HepG2 (cell line): Measurements from ENCODE around the gene PFKM. TPM values are rescaled to one million over a fixed set of nuclear protein-coding genes. Genes with fewer than 3 reads are reported as not detected.
A peak's percentile ranks its signal among the peaks of the same experiment; 100 is the strongest.

ENCODE experiments used
- ATAC-seq: fragments of 200-7000 bp; cut with Tn5 transposase; 3 replicates; pipeline ENCODE4 v1.9.1; 2020; ENCODE audit warnings: mild to moderate bottlenecking, moderate library complexity
- BruUV-seq: library from RNA; stranded (reverse); fragments of 400-500 nt; replicated peaks from 2 replicates; lab custom pipeline; 2021; lab: Mats Ljungman, UMichigan
- CTCF ChIA-PET: fragments of 300-600 bp; formaldehyde crosslinking; extraction: SDS; loops from one replicate; lab custom pipeline; 2021; ENCODE audit warnings: low total read pairs, inconsistent platforms, low intra/inter-chr PET ratio; lab: Yijun Ruan, JAX
- POLR2A ChIA-PET: fragments of 350-600 bp; sonication (Branson Sonifier 250); formaldehyde crosslinking; loops from one replicate; lab custom pipeline; 2020; ENCODE audit warnings: antibody characterized with exemption, inconsistent platforms; lab: Yijun Ruan, JAX
- DNase-seq: peaks from one replicate; pipeline ENCODE4 v3.0.0-alpha.2; 2015; ENCODE audit warnings: low spot score
- FAIRE-seq: peaks from 3 replicates; lab custom pipeline; 2011; peaks lifted over from hg19 to GRCh38; lab: Jason Lieb, UNC
- H2AFZ ChIP-seq: one replicate; pipeline ENCODE4 v1.6.1; 2011; ENCODE audit warnings: low read length, inconsistent platforms
- H3K27ac ChIP-seq: fragments of 300-600 bp; 3 replicates; pipeline ENCODE4 v1.8.0; 2011; ENCODE audit warnings: mixed run types, mild to moderate bottlenecking, mixed read lengths, low read length, inconsistent platforms; ENCODE audit not compliant: insufficient read depth; ENCODE audit errors: extremely low read length
- H3K27me3 ChIP-seq, 2 experiments: fragments of 200-600 bp in 1 of 2; 2 replicates in 1 of 2; 3 replicates in 1 of 2; pipeline versions ENCODE4 v1.6.0 to v1.8.0; 2011; ENCODE audit warnings: low read length in 2 of 2, mild to moderate bottlenecking in 2 of 2, moderate library complexity in 2 of 2, inconsistent platforms in 1 of 2; ENCODE audit not compliant: insufficient read depth in 2 of 2, control insufficient read depth in 1 of 2
- H3K36me3 ChIP-seq, 2 experiments: fragments of 200-600 bp in 1 of 2; replicated peaks in 1 of 2; 2 replicates in 1 of 2; 3 replicates in 1 of 2; pipeline versions ENCODE4 v1.5.1 to v1.8.0; 2011; ENCODE audit warnings: low read length in 2 of 2, inconsistent platforms in 1 of 2; ENCODE audit not compliant: insufficient read depth in 2 of 2, control insufficient read depth in 1 of 2
- H3K4me1 ChIP-seq: 2 replicates; pipeline ENCODE4 v1.5.1; 2012; ENCODE audit warnings: low read length, inconsistent platforms; ENCODE audit not compliant: insufficient read depth
- H3K4me2 ChIP-seq: 2 replicates; pipeline ENCODE4 v1.6.0; 2011; ENCODE audit warnings: low read depth, low read length, inconsistent platforms
- H3K4me3 ChIP-seq, 3 experiments: fragments of 200-600 bp in 1 of 3; sonication (generic), shearing (Covaris generic) in 1 of 3; replicated peaks in 1 of 3; 2 replicates each; pipeline ENCODE4 v1.5.1; 2011 to 2016; ENCODE audit warnings: low read length in 3 of 3, inconsistent platforms in 2 of 3, low read depth in 2 of 3, mild to moderate bottlenecking in 2 of 3, control low read depth in 1 of 3, mixed read lengths in 1 of 3; ENCODE audit not compliant: insufficient read depth in 1 of 3
- H3K79me2 ChIP-seq: one replicate; pipeline ENCODE4 v1.6.1; 2011; ENCODE audit warnings: low read length, inconsistent platforms; ENCODE audit not compliant: insufficient read depth
- H3K9ac ChIP-seq: 2 replicates; pipeline ENCODE4 v1.6.0; 2011; ENCODE audit warnings: mild to moderate bottlenecking, low read depth, low read length, inconsistent platforms; ENCODE audit not compliant: insufficient read depth
- H3K9me3 ChIP-seq: 2 replicates; pipeline ENCODE4 v1.5.1; 2012; ENCODE audit warnings: mild to moderate bottlenecking, low read length
- H4K20me1 ChIP-seq: 2 replicates; pipeline ENCODE4 v1.6.0; 2011; ENCODE audit warnings: inconsistent platforms, mild to moderate bottlenecking, low read length, moderate library complexity; ENCODE audit not compliant: insufficient read depth
- CREB1 ChIP-seq, 2 experiments: fragments of 450-650 bp in 1 of 2; IDR thresholded peaks; 2 replicates each; pipeline ENCODE4 v1.6.1; 2016 to 2017; ENCODE audit warnings: control low read depth in 1 of 2, mild to moderate bottlenecking in 1 of 2, missing compliant biosample characterization in 1 of 2, missing genetic modification characterization in 1 of 2
- U2AF2 ChIP-seq: fragments of 200-400 bp; formaldehyde crosslinking; IDR thresholded peaks from 2 replicates; pipeline ENCODE4 v1.6.1; 2017; ENCODE audit warnings: low read depth, mild to moderate bottlenecking, low read length
- ZMYM2 ChIP-seq: sonication (generic); formaldehyde crosslinking; IDR thresholded peaks from 2 replicates; pipeline ENCODE4 v1.8.0; 2022; ENCODE audit warnings: mild to moderate bottlenecking, missing genetic modification reagents
- ZNF674 ChIP-seq: sonication (generic); formaldehyde crosslinking; IDR thresholded peaks from 2 replicates; pipeline ENCODE4 v1.5.0; 2020; ENCODE audit warnings: low read depth, mild to moderate bottlenecking, missing genetic modification reagents
- WGBS: methylation state at CpG from one replicate; pipeline ENCODE4 v1.1.6; 2017; ENCODE audit warnings: low lambda C conversion rate; 5-methylcytosine and 5-hydroxymethylcytosine counted together
- in situ Hi-C: cut with HindIII; loops from 2 replicates; pipeline ENCODE4 v1.10.0; 2017; ENCODE audit warnings: low pct_unique_long_range_greater_than_20kb; ENCODE audit not compliant: extremely low pct_ligation_motif_present
- intact Hi-C: fragments of 100-400 bp; cut with micrococcal nuclease; formaldehyde crosslinking; loops from one replicate; pipeline ENCODE4 v1.10.0; 2022; ENCODE audit not compliant: unreplicated experiment
- microRNA-seq: library from miRNA; unstranded; fragments of <30 nt; microRNA quantifications from one replicate; pipeline ENCODE4, GENCODE V29; 2020
- polyA plus RNA-seq, 8 experiments: library from polyadenylated mRNA; depleted of rRNA in 3 of 8; stranded (reverse) in 7 of 8; unstranded in 1 of 8; fragments of >200 nt; fragmentation: Illumina TruSeq in 4 of 8; extraction: Trizol in 4 of 8; gene quantifications; 2 replicates each; pipeline versions ENCODE4 v1.2.1 to v1.2.3, GENCODE V29; 2011 to 2016; ENCODE audit warnings: low read depth in 4 of 8, missing spikeins in 1 of 8, mixed read lengths in 1 of 8; ENCODE audit not compliant: insufficient read depth in 1 of 8
- small RNA-seq, 3 experiments: library from RNA; depleted of rRNA; stranded (forward); fragments of <200 nt; gene quantifications; one replicate each; pipeline ENCODE3, GENCODE V24; 2012; ENCODE audit warnings: low read depth in 2 of 3, low replicate concordance in 1 of 3; ENCODE audit not compliant: insufficient read length in 3 of 3, insufficient read depth in 2 of 3
- total RNA-seq, 5 experiments: library from RNA; depleted of rRNA; stranded (reverse); fragments of >200 nt; fragmentation: Illumina TruSeq; extraction: Trizol; gene quantifications; 2 replicates each; pipeline ENCODE4 v1.2.3, GENCODE V29; 2016; ENCODE audit warnings: low read depth in 1 of 5

Gene PFKM
- total and polyA plus RNA-seq, 2 of the 13 experiments (the other 11 are each of a cell fraction or from before 2014, with no cell fraction given): 1.9 to 2.4 TPM

DNA sequence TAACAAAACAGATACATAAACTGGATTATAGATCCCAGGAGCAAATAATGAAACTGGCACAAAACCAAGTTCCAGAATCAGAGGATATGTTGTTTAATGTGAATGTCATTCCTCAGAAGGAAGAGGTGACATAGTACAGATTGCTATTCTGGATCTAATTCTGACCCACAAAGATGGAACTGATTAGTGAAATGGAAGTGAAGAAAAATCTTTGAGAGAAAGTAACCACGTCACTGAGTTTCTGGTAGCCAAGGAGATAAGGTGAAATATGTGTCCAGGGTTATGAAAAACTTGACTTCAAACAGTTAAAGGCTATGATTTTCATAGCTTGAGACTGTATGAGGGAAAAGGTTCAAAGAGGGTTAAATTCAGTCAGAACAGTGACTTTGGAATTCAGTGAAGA lies 75.6 kb downstream of the PFKM start:
- Histone ChIP-seq H3K4me2 (no peak overlapping the region), H3K4me1 (no peaks in the 10 kb centered on the region)
- intact Hi-C loops: no loop called here

More for the DNA sequence above, 75.6 kb downstream of the PFKM start:
- no peak for DNase-seq
- BruUV-seq: no TSS peak
- no peak overlapping the region for H3K4me3 ChIP-seq
- no peaks in the 10 kb centered on the region for H3K9me3 ChIP-seq
- no peak overlapping the region for H3K9ac ChIP-seq
- ATAC-seq: no peak
- H3K79me2 ChIP-seq: no peaks in the 10 kb centered on the region
- no peak overlapping the region for H3K27ac ChIP-seq
- in situ Hi-C loops: no loop called here
- CTCF ChIA-PET: no interaction called here
- 13% methylated on average over 1 of the region's 1 CpG for WGBS
- FAIRE-seq: no peak
- H3K36me3 ChIP-seq: no peaks in the 10 kb centered on the region
- H2AFZ ChIP-seq: no peak overlapping the region
- H4K20me1 ChIP-seq: no peaks in the 10 kb centered on the region
- POLR2A ChIA-PET: no interaction called here
- no peak for TF ChIP-seq ZMYM2 (CRISPR knock-in tag)
- no peak for TF ChIP-seq U2AF2
- no peak for TF ChIP-seq ZNF674
- peak; percentile 16; the same call in 1 of the 2 replicates for TF ChIP-seq CREB1 (IDR thresholded peaks at IDR 0.05)
- TF ChIP-seq CREB1 (CRISPR knock-in tag; IDR thresholded peaks at IDR 0.05): no peak
- no peaks in the 10 kb centered on the region for H3K27me3 ChIP-seq

Small RNAs within 50 kb of the gene (microRNA-seq; reads per million reads assigned to microRNA genes)
- not detected for gene MIR6505

Small RNAs within 50 kb of the gene (small RNA-seq; reads per million reads assigned to genes)
- gene MIR6505 (0 reads per million in 3 experiments), gene RNU6-1203P (0 reads per million in 3 experiments)

Other genes starting within 250 kb of the PFKM start
- 0.21 and 0.33 TPM in 2 replicates for gene VDR, start 214.4 kb upstream of the PFKM start, total RNA-seq (2016; rRNA removed; fragmentation: Illumina TruSeq; extraction: Trizol)
- 0.08 and 0.13 TPM in 2 replicates for gene VDR, start 214.4 kb upstream of the PFKM start, polyA plus RNA-seq (2011; rRNA removed)
- gene TMEM106C, start 155.8 kb upstream of the PFKM start, total RNA-seq (2016; rRNA removed; fragmentation: Illumina TruSeq; extraction: Trizol): 132 and 134 TPM in 2 replicates
- gene TMEM106C, start 155.8 kb upstream of the PFKM start, polyA plus RNA-seq (2011; rRNA removed): 191 and 192 TPM in 2 replicates
- 9.2 and 38.3 TPM in 2 replicates for gene COL2A1, start 114.9 kb upstream of the PFKM start, total RNA-seq (2016; rRNA removed; fragmentation: Illumina TruSeq; extraction: Trizol)
- gene COL2A1, start 114.9 kb upstream of the PFKM start, polyA plus RNA-seq (2011; rRNA removed): 7.4 and 9.8 TPM in 2 replicates
- gene SENP1, start 13.3 kb upstream of the PFKM start, total RNA-seq (2016; rRNA removed; fragmentation: Illumina TruSeq; extraction: Trizol): 20.2 and 25.3 TPM in 2 replicates
- gene SENP1, start 13.3 kb upstream of the PFKM start, polyA plus RNA-seq (2011; rRNA removed): 9.6 and 14.0 TPM in 2 replicates
- gene ASB8, start 38.2 kb downstream of the PFKM start, total RNA-seq (2016; rRNA removed; fragmentation: Illumina TruSeq; extraction: Trizol): 15.5 and 17.5 TPM in 2 replicates
- gene ASB8, start 38.2 kb downstream of the PFKM start, polyA plus RNA-seq (2011; rRNA removed): 14.0 and 14.9 TPM in 2 replicates
- not detected in 2 replicates for gene CCDC184, start 64.3 kb downstream of the PFKM start, total RNA-seq (2016; rRNA removed; fragmentation: Illumina TruSeq; extraction: Trizol)
- gene CCDC184, start 64.3 kb downstream of the PFKM start, polyA plus RNA-seq (2011; rRNA removed): not detected in 2 replicates
- not detected in 2 replicates for gene OR10AD1, start 83.9 kb downstream of the PFKM start, total RNA-seq (2016; rRNA removed; fragmentation: Illumina TruSeq; extraction: Trizol)
- not detected in 2 replicates for gene OR10AD1, start 83.9 kb downstream of the PFKM start, polyA plus RNA-seq (2011; rRNA removed)
- gene ZNF641, start 231.6 kb downstream of the PFKM start, total RNA-seq (2016; rRNA removed; fragmentation: Illumina TruSeq; extraction: Trizol): 6.6 and 7.7 TPM in 2 replicates
- gene ZNF641, start 231.6 kb downstream of the PFKM start, polyA plus RNA-seq (2011; rRNA removed): 4.4 and 4.9 TPM in 2 replicates